Measurements from ENCODE around the gene TSPEAR.

DNA sequence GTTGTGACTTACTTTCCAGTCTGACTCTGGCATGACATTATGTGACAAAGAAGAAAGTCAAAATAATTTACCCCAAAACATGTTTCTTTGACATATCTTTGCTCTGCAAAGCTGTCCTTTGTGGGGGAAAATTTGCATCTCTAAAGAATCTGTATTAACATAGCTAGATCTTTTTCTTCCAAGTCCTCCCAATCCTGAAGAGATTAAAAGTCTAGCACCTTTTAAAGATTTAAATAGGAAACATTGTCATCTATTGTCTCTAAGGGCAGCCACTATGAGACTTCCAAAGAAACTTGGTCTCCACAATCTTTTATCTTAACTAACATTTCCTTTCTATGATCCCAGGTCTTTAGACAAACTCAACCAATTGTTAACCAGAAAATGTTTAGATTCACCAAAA, 240.0 kb downstream of the TSPEAR start:
- TF ChIP-seq, protein P1, sequence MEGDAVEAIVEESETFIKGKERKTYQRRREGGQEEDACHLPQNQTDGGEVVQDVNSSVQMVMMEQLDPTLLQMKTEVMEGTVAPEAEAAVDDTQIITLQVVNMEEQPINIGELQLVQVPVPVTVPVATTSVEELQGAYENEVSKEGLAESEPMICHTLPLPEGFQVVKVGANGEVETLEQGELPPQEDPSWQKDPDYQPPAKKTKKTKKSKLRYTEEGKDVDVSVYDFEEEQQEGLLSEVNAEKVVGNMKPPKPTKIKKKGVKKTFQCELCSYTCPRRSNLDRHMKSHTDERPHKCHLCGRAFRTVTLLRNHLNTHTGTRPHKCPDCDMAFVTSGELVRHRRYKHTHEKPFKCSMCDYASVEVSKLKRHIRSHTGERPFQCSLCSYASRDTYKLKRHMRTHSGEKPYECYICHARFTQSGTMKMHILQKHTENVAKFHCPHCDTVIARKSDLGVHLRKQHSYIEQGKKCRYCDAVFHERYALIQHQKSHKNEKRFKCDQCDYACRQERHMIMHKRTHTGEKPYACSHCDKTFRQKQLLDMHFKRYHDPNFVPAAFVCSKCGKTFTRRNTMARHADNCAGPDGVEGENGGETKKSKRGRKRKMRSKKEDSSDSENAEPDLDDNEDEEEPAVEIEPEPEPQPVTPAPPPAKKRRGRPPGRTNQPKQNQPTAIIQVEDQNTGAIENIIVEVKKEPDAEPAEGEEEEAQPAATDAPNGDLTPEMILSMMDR (IDR thresholded peaks at IDR 0.05), result no peak
- TF ChIP-seq POLR2A (IDR thresholded peaks at IDR 0.05), result no peak
